NCI-H510A treated with DMSO at 0.1 percent for 48 hours (cell line): Measurements from ENCODE around the gene TMEM150B.

Experiments used
- DNase-seq: peaks from one replicate; lab custom pipeline; 2025; lab: John Stamatoyannopoulos, UW

TMEM150B gene

GRCh38 chr19:55305983-55306562, 19.1 kb downstream of the TMEM150B start:
- DNase-seq = no peak

- DNase-seq = no peak
Measured at GRCh38 chr19:55305491-55305890, 19.6 kb downstream of the TMEM150B start.

- DNase-seq = no peak
Measured at GRCh38 chr19:55304980-55305379, 20.2 kb downstream of the TMEM150B start.

- no peak for DNase-seq
Measured at GRCh38 chr19:55304279-55304978, 20.7 kb downstream of the TMEM150B start.

GRCh38 chr19:55303477-55303876, 21.7 kb downstream of the TMEM150B start:
- DNase-seq = no peak

- no peak for DNase-seq
Measured at GRCh38 chr19:55302318-55302703, 22.8 kb downstream of the TMEM150B start.

- DNase-seq = peak; percentile 25
Measured at GRCh38 chr19:55301459-55302317, 23.5 kb downstream of the TMEM150B start.

GRCh38 chr19:55300886-55301458, 24.2 kb downstream of the TMEM150B start:
- DNase-seq = no peak

- no peak for DNase-seq
Measured at GRCh38 chr19:55299991-55300390, 25.1 kb downstream of the TMEM150B start.

- DNase-seq = no peak
Measured at GRCh38 chr19:55297267-55297666, 27.9 kb downstream of the TMEM150B start.

GRCh38 chr19:55289117-55289796, 35.9 kb downstream of the TMEM150B start:
- DNase-seq = no peak

GRCh38 chr19:55287361-55288079, 37.6 kb downstream of the TMEM150B start:
- no peak for DNase-seq

GRCh38 chr19:55285229-55285890, 39.8 kb downstream of the TMEM150B start:
- DNase-seq = no peak

- no peak for DNase-seq
Measured at GRCh38 chr19:55284405-55285058, 40.6 kb downstream of the TMEM150B start.

- peak; percentile 53 for DNase-seq
Measured at GRCh38 chr19:55283548-55284377, 41.4 kb downstream of the TMEM150B start, which contains the start of gene BRSK1. Gene BRSK1, plus strand, starts transcription at chr19:55283997. Its CDS starts 446 bp downstream, at chr19:55284443.

- peak; percentile 95 for DNase-seq
Measured at GRCh38 chr19:55279770-55280643, 45.1 kb downstream of the TMEM150B start, which contains the start of gene HSPBP1. Gene HSPBP1, minus strand, starts transcription at chr19:55280110. Its CDS starts 502 bp downstream, at chr19:55279608.

GRCh38 chr19:55279340-55279739, 45.8 kb downstream of the TMEM150B start:
- no peak for DNase-seq
